Pancreas (tissue), 10 donors: Measurements from ENCODE around the gene CYB5B. TPM values are rescaled to one million over a fixed set of nuclear protein-coding genes. Genes with fewer than 3 reads are reported as not detected.

Source experiments
- ATAC-seq, 4 donors: fragments of 200-7000 bp; cut with Tn5 transposase; one replicate each; pipeline versions ENCODE4 v1.8.0 to v1.9.1; 2020; ENCODE audit warnings: mild to moderate bottlenecking in 4 of 4, moderate library complexity in 4 of 4
- DNase-seq, 6 donors: peaks; one replicate each; pipeline ENCODE4 v3.0.0-alpha.2; 2020
- FAIRE-seq: peaks from 2 replicates; lab custom pipeline; 2012; peaks lifted over from hg19 to GRCh38; lab: Jason Lieb, UNC
- H3K27ac ChIP-seq, 4 donors: fragments of 200-600 bp; sonication (generic); 1 replicate in 3 of 4; 2 replicates in 1 of 4; pipeline versions ENCODE4 v1.5.0 to v1.8.0; 2020
- H3K27me3 ChIP-seq, 4 donors: fragments of 200-600 bp; one replicate each; pipeline ENCODE4 v1.8.0; 2021
- H3K36me3 ChIP-seq, 3 donors: fragments of 200-600 bp; sonication (generic) in 1 of 3; one replicate each; pipeline versions ENCODE4 v1.5.0 to v1.8.0; 2020 to 2021
- H3K4me1 ChIP-seq, 3 donors: fragments of 200-600 bp; one replicate each; pipeline ENCODE4 v1.8.0; 2021
- H3K4me3 ChIP-seq, 4 donors: fragments of 200-600 bp; sonication (generic) in 2 of 4; one replicate each; pipeline versions ENCODE4 v1.5.0 to v1.8.0; 2020 to 2021
- H3K9me3 ChIP-seq, 4 donors: fragments of 200-600 bp; one replicate each; pipeline ENCODE4 v1.8.0; 2021
- WGBS, 2 donors: extraction: QIAGEN DNeasy Blood & Tissue Kit; methylation state at CpG; one replicate each; pipeline ENCODE4 v1.1.7; 2013; 5-methylcytosine and 5-hydroxymethylcytosine counted together
- intact Hi-C, 3 donors: fragments of 100-400 bp; cut with DNase I; formaldehyde crosslinking; loops; one replicate each; pipeline versions ENCODE4 v1.11.1 to v1.14.2; 2022
- polyA plus RNA-seq, 2 donors: library from polyadenylated mRNA; stranded (reverse); fragments of 200-250 nt; gene quantifications; one replicate each; pipeline ENCODE4 v1.2.3, GENCODE V29; 2013
- total RNA-seq, 6 donors: library from RNA; stranded (reverse); fragmentation: NEBNext Ultra II Directional in 4 of 6; extraction: Animal tissue kit (Norgen Biotek cat#: 25700) in 4 of 6; gene quantifications; one replicate each; pipeline versions ENCODE4 v1.2.1 to v1.2.4, GENCODE V29; 2021 to 2023
- TF ChIP-seq, protein P1 (sequence below), 4 donors: fragments of 200-600 bp; sonication (generic) in 3 of 4; IDR thresholded peaks; one replicate each; pipeline versions ENCODE4 v1.5.0 to v1.8.0; 2021; ENCODE audit warnings: antibody characterized with exemption in 4 of 4
- donor health status: healthy with polysubstance abuse.
- donor health status: DM: no; HTN: no; CAD: no; lungs with moderate emphysema.
- donor health status: DM: no; HTN: no; CAD: no.
- donor health status: control.
- donor health status: control.
- donor health status: Bipolar disorder and iron deficiency.
- donor health status: DM: yes; HTN: yes; CAD: no.
- donor health status: DM: no; HTN: no; CAD: no.
- donor health status: DM: no; HTN: no; CAD: no.
- donor health status: DM: yes; HTN: yes; CAD: no.

The CYB5B gene
- total and polyA plus RNA-seq, 8 donors: 16.0 to 38.1 (median 24.5) TPM

DNA sequence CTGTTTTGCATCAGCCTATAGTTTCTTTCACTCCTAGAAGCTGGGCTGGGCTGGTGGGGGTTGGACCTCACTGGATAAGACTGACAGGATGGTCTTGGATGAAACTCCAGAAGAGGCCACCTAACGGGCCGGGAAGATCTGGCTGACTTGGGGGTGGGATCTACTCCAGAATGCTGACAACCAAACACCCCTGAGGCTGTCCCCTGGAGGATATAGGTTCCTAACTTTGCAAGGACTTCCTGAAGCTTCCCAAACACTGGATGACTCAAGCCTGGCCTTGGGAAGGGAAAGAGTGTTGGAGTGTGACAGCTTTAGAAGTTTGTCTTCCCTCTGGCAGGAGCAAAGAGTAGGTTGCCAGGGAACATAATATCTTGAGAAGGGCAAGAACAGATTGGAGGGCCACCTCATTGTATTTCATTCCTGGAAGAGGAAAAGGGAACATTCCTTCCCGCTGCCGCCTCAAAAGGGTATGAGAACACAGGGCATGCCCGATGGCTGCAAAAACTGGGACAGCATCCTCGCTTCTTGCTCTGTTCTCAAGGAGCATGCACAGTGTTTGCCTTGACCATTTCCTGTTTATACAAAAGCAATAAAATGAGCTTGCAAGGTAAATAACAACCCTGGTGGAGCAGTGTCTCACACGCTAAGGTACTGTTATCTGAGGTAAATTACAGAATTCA lies 6.8 kb upstream of the CYB5B start:
- FAIRE-seq: no peak

DNA sequence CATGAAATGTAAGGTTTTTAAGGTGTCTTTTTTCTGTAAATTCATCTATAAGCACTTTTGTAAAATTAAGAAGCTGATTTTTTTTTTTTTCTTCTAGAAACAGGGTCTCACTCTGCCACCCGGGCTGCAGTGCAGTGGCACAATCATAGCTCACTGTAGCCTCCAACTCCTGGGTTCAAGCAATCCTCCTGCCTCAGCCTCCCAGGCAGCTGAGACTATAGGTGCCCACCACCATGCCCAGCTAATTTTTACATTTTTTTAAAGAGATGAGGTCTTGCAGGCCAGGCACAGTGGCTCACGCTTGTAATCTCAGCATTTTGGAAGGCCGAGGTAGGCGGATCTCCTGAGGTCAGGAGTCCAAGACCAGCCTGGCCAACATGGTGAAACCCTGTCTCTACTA lies 4.5 kb upstream of the CYB5B start:
- no peak for DNase-seq
- TF ChIP-seq, protein P1, sequence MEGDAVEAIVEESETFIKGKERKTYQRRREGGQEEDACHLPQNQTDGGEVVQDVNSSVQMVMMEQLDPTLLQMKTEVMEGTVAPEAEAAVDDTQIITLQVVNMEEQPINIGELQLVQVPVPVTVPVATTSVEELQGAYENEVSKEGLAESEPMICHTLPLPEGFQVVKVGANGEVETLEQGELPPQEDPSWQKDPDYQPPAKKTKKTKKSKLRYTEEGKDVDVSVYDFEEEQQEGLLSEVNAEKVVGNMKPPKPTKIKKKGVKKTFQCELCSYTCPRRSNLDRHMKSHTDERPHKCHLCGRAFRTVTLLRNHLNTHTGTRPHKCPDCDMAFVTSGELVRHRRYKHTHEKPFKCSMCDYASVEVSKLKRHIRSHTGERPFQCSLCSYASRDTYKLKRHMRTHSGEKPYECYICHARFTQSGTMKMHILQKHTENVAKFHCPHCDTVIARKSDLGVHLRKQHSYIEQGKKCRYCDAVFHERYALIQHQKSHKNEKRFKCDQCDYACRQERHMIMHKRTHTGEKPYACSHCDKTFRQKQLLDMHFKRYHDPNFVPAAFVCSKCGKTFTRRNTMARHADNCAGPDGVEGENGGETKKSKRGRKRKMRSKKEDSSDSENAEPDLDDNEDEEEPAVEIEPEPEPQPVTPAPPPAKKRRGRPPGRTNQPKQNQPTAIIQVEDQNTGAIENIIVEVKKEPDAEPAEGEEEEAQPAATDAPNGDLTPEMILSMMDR (IDR thresholded peaks at IDR 0.05): no peak
- ATAC-seq: no peak
- Histone ChIP-seq H3K27ac (no peak overlapping the region), H3K4me3 (no peak overlapping the region), H3K27me3 (no peaks in the 10 kb centered on the region), H3K4me1 (no peaks in the 10 kb centered on the region), H3K9me3 (no peaks in the 10 kb centered on the region), H3K36me3 (no peaks in the 10 kb centered on the region)
- intact Hi-C loops: loop anchor here in 1 of 3 donors (10.0 kb wide), 1 partner anchor 135 kb away; no protein-coding TSS in a partner anchor
- WGBS, 2 donors: 84 to 87% methylated on average over 4 of the region's 4 CpGs
- no peak for FAIRE-seq

More for the DNA sequence above, 6.8 kb upstream of the CYB5B start:
- intact Hi-C loops: loop anchor here in 1 of 3 donors (10.0 kb wide), 1 partner anchor 137 kb away; no protein-coding TSS in a partner anchor
- TF ChIP-seq, protein P1 (IDR thresholded peaks at IDR 0.05): no peak
- H3K27ac ChIP-seq: no peak overlapping the region
- WGBS, 2 donors: 74 to 81% methylated on average over 7 of the region's 7 CpGs
- H3K4me1 ChIP-seq: no peaks in the 10 kb centered on the region
- no peaks in the 10 kb centered on the region for H3K27me3 ChIP-seq
- DNase-seq: no peak
- H3K36me3 ChIP-seq: no peaks in the 10 kb centered on the region
- no peaks in the 10 kb centered on the region for H3K9me3 ChIP-seq
- H3K4me3 ChIP-seq: no peak overlapping the region
- peak in 2 of 4 donors; percentile 18 to 46 for ATAC-seq

DNA sequence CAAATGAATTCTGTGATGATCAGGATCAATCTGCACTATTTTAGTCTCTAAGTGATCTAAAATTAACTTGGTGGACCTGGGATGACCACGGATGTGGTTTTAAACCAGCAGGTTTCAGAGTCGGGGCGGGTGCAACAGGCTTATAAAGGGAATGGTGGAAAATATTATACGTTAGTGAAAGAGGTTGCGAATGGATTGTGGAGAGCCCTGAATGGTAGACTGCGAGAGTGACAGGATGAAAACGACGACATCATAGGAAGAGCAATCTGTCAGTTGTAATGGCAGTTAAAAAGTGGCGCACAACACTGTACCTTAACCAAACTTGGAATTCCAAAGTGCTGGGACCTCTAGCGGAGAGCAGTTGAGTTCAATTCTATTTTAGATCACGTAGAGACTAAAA lies 1.2 kb upstream of the CYB5B start:
- Histone ChIP-seq H3K36me3 (no peaks in the 10 kb centered on the region), H3K9me3 (no peaks in the 10 kb centered on the region), H3K4me3 (no peak overlapping the region), H3K27ac (peak overlapping the region in 1 of 4 donors; percentile 74), H3K27me3 (no peaks in the 10 kb centered on the region), H3K4me1 (peaks cover 0 to 6% (median 0%) of the 10 kb centered on the region in 3 donors)
- no peak for DNase-seq
- WGBS, 2 donors: 83 to 84% methylated on average over 11 of the region's 11 CpGs
- TF ChIP-seq, protein P1 (IDR thresholded peaks at IDR 0.05): no peak
- FAIRE-seq: no peak
- no peak for ATAC-seq
- intact Hi-C loops: no loop called here

DNA sequence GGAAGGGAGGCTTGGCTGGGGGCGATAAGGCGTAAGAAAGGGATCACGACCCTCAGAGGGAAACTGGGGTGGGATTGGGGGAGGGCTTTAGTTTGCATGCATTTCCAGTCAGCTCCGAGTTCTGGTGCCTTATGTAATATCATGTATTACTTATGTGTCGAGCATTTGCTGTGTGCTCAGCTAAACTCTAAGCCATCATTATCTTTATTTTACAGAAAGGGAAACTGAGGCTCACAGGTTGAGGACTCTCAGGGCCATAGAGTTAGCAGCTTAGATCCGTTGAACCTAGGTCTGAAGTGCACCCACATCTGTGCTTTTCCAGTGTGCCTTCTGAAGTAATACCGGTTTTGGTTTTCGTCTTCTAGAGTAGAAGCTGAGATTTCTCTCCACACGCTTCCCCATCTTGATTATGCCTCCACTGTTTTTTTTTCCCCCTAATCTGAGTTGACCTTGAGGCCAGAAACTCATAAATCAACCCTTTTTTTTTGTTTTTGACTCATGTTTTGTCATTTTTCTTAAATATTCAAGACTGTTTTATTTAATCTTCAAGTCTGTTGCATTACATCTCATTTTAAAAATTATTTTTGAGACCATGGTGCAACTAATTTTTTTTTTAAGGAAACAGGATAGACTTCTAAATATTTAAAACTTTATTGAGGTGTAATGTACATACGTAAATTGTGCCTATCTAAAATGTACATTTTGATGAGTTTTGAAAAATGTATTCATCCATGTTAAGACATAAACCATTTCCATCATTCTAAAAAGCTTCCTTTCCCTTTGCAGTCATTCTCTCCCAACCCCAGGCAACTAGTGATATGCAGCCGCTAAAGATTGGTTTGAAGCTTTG lies 741 bp downstream of the CYB5B start:
- ATAC-seq: peak in 2 of 4 donors; percentile 2 to 15
- 9 to 10% methylated on average over 11 of the region's 11 CpGs for WGBS, 2 donors
- intact Hi-C loops: no loop called here

More for the DNA sequence above, 741 bp downstream of the CYB5B start:
- FAIRE-seq: no peak
- Histone ChIP-seq H3K9me3 (no peaks in the 10 kb centered on the region), H3K27me3 (no peaks in the 10 kb centered on the region), H3K4me1 (peaks cover 0 to 6% (median 0%) of the 10 kb centered on the region in 3 donors), H3K36me3 (no peaks in the 10 kb centered on the region), H3K27ac (peak overlapping the region; percentile 24 to 74 (median 48)), H3K4me3 (peak overlapping the region; percentile 67 to 92 (median 73))
- no peak for DNase-seq
- TF ChIP-seq, protein P1 (IDR thresholded peaks at IDR 0.05): no peak
